ENCODE results near the gene RPTOR.
A peak's percentile ranks its signal among the peaks of the same experiment; 100 is the strongest.

The RPTOR gene

GRCh38 chr17:80727409-80727755, 182.7 kb downstream of the RPTOR start:
- peaks cover 57% of the 10 kb centered on the region for H3K79me2 ChIP-seq (ENCODE audit: insufficient read depth, low read length)
- no peaks in the 10 kb centered on the region for H3K27me3 ChIP-seq (ENCODE audit: insufficient read depth, low read length)
- TF ChIP-seq CTCF (IDR thresholded peaks at IDR 0.05; ENCODE audit: low read length) (no peak), EZH2 (IDR thresholded peaks at IDR 0.05; ENCODE audit: borderline replicate concordance, low read length) (no peak)
- no peaks in the 10 kb centered on the region for H4K20me1 ChIP-seq (ENCODE audit: insufficient read depth, low read length)
- H3F3A ChIP-seq (ENCODE audit: insufficient read depth, low read length) = peaks cover 4% of the 10 kb centered on the region; the same call in 1 of the 2 replicates
- H3K9me3 ChIP-seq (ENCODE audit: low read length) = no peaks in the 10 kb centered on the region
- H3K36me3 ChIP-seq (ENCODE audit: insufficient read depth, low read length) = peaks cover 26% of the 10 kb centered on the region; the same call in 1 of the 2 replicates
- peak overlapping the region; percentile 79 for H3K4me3 ChIP-seq (ENCODE audit: low read depth, low read length, poor library complexity, severe bottlenecking)
- H2AFZ ChIP-seq (ENCODE audit: low read length) = no peak overlapping the region
- peaks cover 86% of the 10 kb centered on the region for H3K4me1 ChIP-seq (ENCODE audit: insufficient read depth, low read length, severe bottlenecking)
- no peaks in the 10 kb centered on the region for H3K9me2 ChIP-seq (ENCODE audit: low read depth, low read length)
- peak overlapping the region; percentile 98 for H3K27ac ChIP-seq (ENCODE audit: low read depth, low read length, poor library complexity, severe bottlenecking)
- H3K4me2 ChIP-seq (ENCODE audit: low read length) = peak overlapping the region; percentile 74
- H3K9ac ChIP-seq (ENCODE audit: low read length) = peak overlapping the region; percentile 88; the same call in 1 of the 2 replicates

- peak overlapping the region; percentile 74 for H3K4me2 ChIP-seq (ENCODE audit: low read length)
- H2AFZ ChIP-seq (ENCODE audit: low read length) = no peak overlapping the region
- TF ChIP-seq CTCF (IDR thresholded peaks at IDR 0.05; ENCODE audit: low read length) (no peak), EZH2 (IDR thresholded peaks at IDR 0.05; ENCODE audit: borderline replicate concordance, low read length) (no peak)
- H3K9ac ChIP-seq (ENCODE audit: low read length) = peak overlapping the region; percentile 88
- H3K79me2 ChIP-seq (ENCODE audit: insufficient read depth, low read length) = peaks cover 59% of the 10 kb centered on the region
- H4K20me1 ChIP-seq (ENCODE audit: insufficient read depth, low read length) = no peaks in the 10 kb centered on the region
- H3K4me3 ChIP-seq (ENCODE audit: low read depth, low read length, poor library complexity, severe bottlenecking) = peak overlapping the region; percentile 79
- peaks cover 4% of the 10 kb centered on the region; the same call in 1 of the 2 replicates for H3F3A ChIP-seq (ENCODE audit: insufficient read depth, low read length)
- H3K9me3 ChIP-seq (ENCODE audit: low read length) = no peaks in the 10 kb centered on the region
- peaks cover 41% of the 10 kb centered on the region; the same call in 1 of the 2 replicates for H3K36me3 ChIP-seq (ENCODE audit: insufficient read depth, low read length)
- no peaks in the 10 kb centered on the region for H3K27me3 ChIP-seq (ENCODE audit: insufficient read depth, low read length)
- no peaks in the 10 kb centered on the region for H3K9me2 ChIP-seq (ENCODE audit: low read depth, low read length)
- peaks cover 86% of the 10 kb centered on the region for H3K4me1 ChIP-seq (ENCODE audit: insufficient read depth, low read length, severe bottlenecking)
- peak overlapping the region; percentile 98 for H3K27ac ChIP-seq (ENCODE audit: low read depth, low read length, poor library complexity, severe bottlenecking)
Measured at GRCh38 chr17:80729016-80729415, 184.4 kb downstream of the RPTOR start.

GRCh38 chr17:80729761-80730160, 185.1 kb downstream of the RPTOR start:
- Histone ChIP-seq H3K27ac (ENCODE audit: low read depth, low read length, poor library complexity, severe bottlenecking) (peak overlapping the region; percentile 98), H4K20me1 (ENCODE audit: insufficient read depth, low read length) (no peaks in the 10 kb centered on the region), H3K4me3 (ENCODE audit: low read depth, low read length, poor library complexity, severe bottlenecking) (peak overlapping the region; percentile 79), H3K27me3 (ENCODE audit: insufficient read depth, low read length) (no peaks in the 10 kb centered on the region), H3K36me3 (ENCODE audit: insufficient read depth, low read length) (peaks cover 49% of the 10 kb centered on the region), H2AFZ (ENCODE audit: low read length) (no peak overlapping the region), H3F3A (ENCODE audit: insufficient read depth, low read length) (peaks cover 4% of the 10 kb centered on the region; the same call in 1 of the 2 replicates), H3K9me2 (ENCODE audit: low read depth, low read length) (no peaks in the 10 kb centered on the region), H3K4me1 (ENCODE audit: insufficient read depth, low read length, severe bottlenecking) (peaks cover 86% of the 10 kb centered on the region), H3K9ac (ENCODE audit: low read length) (peak overlapping the region; percentile 88), H3K79me2 (ENCODE audit: insufficient read depth, low read length) (peaks cover 65% of the 10 kb centered on the region), H3K4me2 (ENCODE audit: low read length) (peak overlapping the region; percentile 74), H3K9me3 (ENCODE audit: low read length) (no peaks in the 10 kb centered on the region)
- TF ChIP-seq EZH2 (IDR thresholded peaks at IDR 0.05; ENCODE audit: borderline replicate concordance, low read length) = no peak
- no peak for TF ChIP-seq CTCF (IDR thresholded peaks at IDR 0.05; ENCODE audit: low read length)

Measured in OCI-LY1 (cell line).